ENCODE measurements around the gene PLEKHG5.

The PLEKHG5 gene

DNA sequence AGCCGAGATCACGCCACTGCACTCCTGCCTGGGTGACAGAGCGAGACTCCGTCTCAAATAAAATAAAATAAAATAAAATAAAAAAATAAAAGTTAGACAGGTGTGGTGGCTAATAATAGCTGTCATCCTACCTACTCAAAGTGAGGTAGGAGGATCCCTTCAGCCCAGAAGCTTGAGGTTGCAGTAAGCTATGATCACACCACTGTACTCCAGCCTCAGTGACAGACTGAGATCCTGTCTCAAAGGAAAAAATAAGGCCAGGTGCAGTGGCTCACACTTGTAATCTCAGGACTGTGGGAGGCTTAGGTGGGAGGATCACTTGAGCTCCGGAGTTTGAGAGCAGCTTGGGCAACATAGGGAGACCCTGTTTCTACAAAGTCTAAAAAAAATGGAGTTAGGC, 44.8 kb upstream of the PLEKHG5 start:
- peaks cover 11% of the 10 kb centered on the region; the same call in 1 of the 2 replicates for H3K79me2 ChIP-seq (ENCODE audit: insufficient read depth, low read length)
- TF ChIP-seq EZH2phosphoT487 (conservative IDR thresholded peaks at IDR 0.05; ENCODE audit: low read length) = no peak
- TF ChIP-seq CTCF (IDR thresholded peaks at IDR 0.05; ENCODE audit: insufficient read depth, low read length, poor library complexity, severe bottlenecking) = no peak
- H3K27me3 ChIP-seq (ENCODE audit: low read length) = no peaks in the 10 kb centered on the region
- H3K9me2 ChIP-seq (replicated peaks; ENCODE audit: insufficient read depth, low read length) = no peaks in the 10 kb centered on the region
- H3K27ac ChIP-seq (ENCODE audit: low read depth, low read length) = no peak overlapping the region
- no peaks in the 10 kb centered on the region for H4K20me1 ChIP-seq (ENCODE audit: low read depth, low read length)
- no peak overlapping the region for H2AFZ ChIP-seq (ENCODE audit: low read depth, low read length, severe bottlenecking)
- H3K4me3 ChIP-seq (ENCODE audit: insufficient read depth, low read length, poor library complexity, severe bottlenecking) = no peak overlapping the region
- H3K4me2 ChIP-seq (ENCODE audit: low read depth, low read length, poor library complexity, severe bottlenecking) = no peak overlapping the region
- no peaks in the 10 kb centered on the region for H3F3A ChIP-seq (ENCODE audit: insufficient read depth)
- no peaks in the 10 kb centered on the region for H3K9me3 ChIP-seq (ENCODE audit: insufficient read depth, low read length)
- no peak overlapping the region for H3K9ac ChIP-seq (ENCODE audit: low read length)
- H3K36me3 ChIP-seq (ENCODE audit: low read length) = peaks cover 12% of the 10 kb centered on the region; the same call in 1 of the 2 replicates

DNA sequence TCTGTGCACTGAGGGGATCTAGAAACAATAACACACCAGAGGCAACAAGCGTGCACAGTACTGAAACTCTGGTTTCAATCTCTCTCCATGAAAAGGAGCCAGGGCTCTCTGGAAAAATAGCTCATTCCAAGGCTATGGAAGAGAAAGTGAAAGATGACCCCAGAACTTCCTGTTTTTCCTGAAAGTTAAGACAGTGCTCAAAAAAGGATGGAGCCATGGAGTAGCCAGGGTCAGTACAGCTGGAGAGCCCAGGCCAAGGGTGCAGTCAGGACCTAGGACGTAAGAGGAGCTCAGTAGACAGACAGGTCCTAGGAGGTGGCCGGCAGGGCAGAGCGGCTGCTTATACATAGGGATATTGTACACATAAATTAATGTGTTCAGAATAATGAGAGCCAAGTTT, 43.7 kb upstream of the PLEKHG5 start:
- Histone ChIP-seq H3K27ac (ENCODE audit: low read depth, low read length) (no peak overlapping the region), H3K4me2 (ENCODE audit: low read depth, low read length, poor library complexity, severe bottlenecking) (no peak overlapping the region), H3K9me3 (ENCODE audit: insufficient read depth, low read length) (no peaks in the 10 kb centered on the region), H3K9ac (ENCODE audit: low read length) (no peak overlapping the region), H4K20me1 (ENCODE audit: low read depth, low read length) (no peaks in the 10 kb centered on the region), H3K27me3 (ENCODE audit: low read length) (no peaks in the 10 kb centered on the region), H3F3A (ENCODE audit: insufficient read depth) (no peaks in the 10 kb centered on the region), H3K9me2 (replicated peaks; ENCODE audit: insufficient read depth, low read length) (no peaks in the 10 kb centered on the region), H3K79me2 (ENCODE audit: insufficient read depth, low read length) (peaks cover 11% of the 10 kb centered on the region; the same call in 1 of the 2 replicates), H2AFZ (ENCODE audit: low read depth, low read length, severe bottlenecking) (no peak overlapping the region), H3K36me3 (ENCODE audit: low read length) (0 out of 2 replicates have a peak, but pooled peaks cover 13% of the 10 kb centered on the region), H3K4me3 (ENCODE audit: insufficient read depth, low read length, poor library complexity, severe bottlenecking) (no peak overlapping the region)
- TF ChIP-seq EZH2phosphoT487 (conservative IDR thresholded peaks at IDR 0.05; ENCODE audit: low read length) (no peak), CTCF (IDR thresholded peaks at IDR 0.05; ENCODE audit: insufficient read depth, low read length, poor library complexity, severe bottlenecking) (no peak)

GRCh38 chr1:6534248-6534822, 42.9 kb upstream of the PLEKHG5 start:
- Histone ChIP-seq H4K20me1 (ENCODE audit: low read depth, low read length) (no peaks in the 10 kb centered on the region), H3K27me3 (ENCODE audit: low read length) (no peaks in the 10 kb centered on the region), H3K79me2 (ENCODE audit: insufficient read depth, low read length) (peaks cover 11% of the 10 kb centered on the region; the same call in 1 of the 2 replicates), H3K36me3 (ENCODE audit: low read length) (0 out of 2 replicates have a peak, but pooled peaks cover 13% of the 10 kb centered on the region), H3K9me3 (ENCODE audit: insufficient read depth, low read length) (no peaks in the 10 kb centered on the region), H2AFZ (ENCODE audit: low read depth, low read length, severe bottlenecking) (no peak overlapping the region), H3K9me2 (replicated peaks; ENCODE audit: insufficient read depth, low read length) (no peaks in the 10 kb centered on the region), H3K4me2 (ENCODE audit: low read depth, low read length, poor library complexity, severe bottlenecking) (no peak overlapping the region), H3F3A (ENCODE audit: insufficient read depth) (no peaks in the 10 kb centered on the region), H3K4me3 (ENCODE audit: insufficient read depth, low read length, poor library complexity, severe bottlenecking) (no peak overlapping the region), H3K27ac (ENCODE audit: low read depth, low read length) (no peak overlapping the region), H3K9ac (ENCODE audit: low read length) (no peak overlapping the region)
- TF ChIP-seq CTCF (IDR thresholded peaks at IDR 0.05; ENCODE audit: insufficient read depth, low read length, poor library complexity, severe bottlenecking) (no peak), EZH2phosphoT487 (conservative IDR thresholded peaks at IDR 0.05; ENCODE audit: low read length) (no peak)
